Measurements from ENCODE around the gene CFAP157. TPM values are rescaled to one million over a fixed set of nuclear protein-coding genes. Genes with fewer than 3 reads are reported as not detected.

The CFAP157 gene
- polyA plus RNA-seq, 1 of the 3 experiments (the other 2 are of a cell fraction), result 0.25 TPM

- POLR2A ChIA-PET, result no interaction called here
- Histone ChIP-seq H3K4me1 (ENCODE audit: control insufficient read depth in 1 of 2, insufficient read depth in 2 of 2, low read depth in 1 of 2, low read length in 1 of 2) (peaks cover 0 to 3% of the 10 kb centered on the region in 2 experiments; a peak in 1 of 4 replicates), H3F3A (replicated peaks; ENCODE audit: insufficient read depth) (peaks cover 9% of the 10 kb centered on the region), H3K9me3 (no peaks in the 10 kb centered on the region), H3K79me2 (ENCODE audit: insufficient read depth) (no peaks in the 10 kb centered on the region), H4K20me1 (ENCODE audit: insufficient read depth) (no peaks in the 10 kb centered on the region), H3K36me3 (replicated peaks in 1 of 2; ENCODE audit: control insufficient read depth in 1 of 2, insufficient read depth in 2 of 2, low read length in 1 of 2) (peaks cover 11 to 37% of the 10 kb centered on the region in 2 experiments), H3K27me3 (ENCODE audit: insufficient read depth) (no peaks in the 10 kb centered on the region), H3K4me2 (no peak overlapping the region), H3K9ac (no peak overlapping the region), H3K9me2 (no peaks in the 10 kb centered on the region), H3K27ac (ENCODE audit: low read depth in 2 of 2, low read length in 1 of 2) (no peak overlapping the region), H3K4me3 (ENCODE audit: low read depth in 2 of 2, low read length in 1 of 2) (no peak overlapping the region), H2AFZ (ENCODE audit: low read depth) (no peak overlapping the region)
- WGBS (ENCODE audit: low lambda C conversion rate), result 93% methylated on average over 10 of the region's 10 CpGs
- CTCF ChIA-PET, result interaction anchor here (1.3 to 1.6 kb wide), 2 partner anchors 13 to 229 kb away, joined by 3 to 5 read pairs; no protein-coding TSS in a partner anchor
- DNase-seq, result no peak
- TF ChIP-seq TAF1 (IDR thresholded peaks at IDR 0.05; ENCODE audit: borderline replicate concordance, low read depth, low read length) (no peak), FOSL2 (IDR thresholded peaks at IDR 0.05; ENCODE audit: borderline replicate concordance, low read depth) (no peak), EZH2phosphoT487 (IDR thresholded peaks at IDR 0.05; ENCODE audit: borderline replicate concordance, low read depth) (no peak), PBX3 (IDR thresholded peaks at IDR 0.05) (no peak), CTCF (IDR thresholded peaks at IDR 0.05) (no peak), RXRA (IDR thresholded peaks at IDR 0.05; ENCODE audit: borderline replicate concordance, low read depth) (no peak), IRF3 (IDR thresholded peaks at IDR 0.05; ENCODE audit: low read depth, low read length) (no peak), GABPA (IDR thresholded peaks at IDR 0.05; ENCODE audit: low read depth) (no peak), YY1 (IDR thresholded peaks at IDR 0.05; ENCODE audit: low read depth) (no peak), FOXM1 (IDR thresholded peaks at IDR 0.05; ENCODE audit: low read depth) (no peak), RCOR1 (IDR thresholded peaks at IDR 0.05; ENCODE audit: low read length) (no peak), JUND (IDR thresholded peaks at IDR 0.05) (no peak), POLR2AphosphoS5 (IDR thresholded peaks at IDR 0.05; ENCODE audit: low read depth, low read length) (no peak), MEF2A (IDR thresholded peaks at IDR 0.05; ENCODE audit: borderline replicate concordance, low read depth) (no peak), TEAD4 (IDR thresholded peaks at IDR 0.05; ENCODE audit: borderline replicate concordance, insufficient read depth) (no peak)
These were observed 13.6 kb upstream of the CFAP157 start for GRCh38 chr9:127693143-127693542.
